SIG-M5 treated with dmso at 0.1 percent for 504 hours (cell line): ENCODE measurements around the gene MFNG.

Source experiments
- DNase-seq: peaks from one replicate; lab custom pipeline; 2025; ENCODE audit not compliant: unreplicated experiment; lab: John Stamatoyannopoulos, UW

The MFNG gene

GRCh38 chr22:37453696-37454095, 32.5 kb downstream of the MFNG start:
- no peak for DNase-seq

- DNase-seq, result no peak
Measured at GRCh38 chr22:37451218-37451617, 35.0 kb downstream of the MFNG start.

GRCh38 chr22:37449331-37450001, 36.7 kb downstream of the MFNG start:
- DNase-seq, result peak; percentile 37

GRCh38 chr22:37448516-37449127, 37.6 kb downstream of the MFNG start:
- no peak for DNase-seq

GRCh38 chr22:37445501-37445900, 40.7 kb downstream of the MFNG start:
- DNase-seq, result no peak

- no peak for DNase-seq
Measured at GRCh38 chr22:37443977-37444376, 42.2 kb downstream of the MFNG start.

GRCh38 chr22:37443086-37443485, 43.1 kb downstream of the MFNG start:
- DNase-seq, result no peak

GRCh38 chr22:37442537-37442936, 43.6 kb downstream of the MFNG start:
- DNase-seq, result peak; percentile 18

GRCh38 chr22:37442135-37442534, 44.0 kb downstream of the MFNG start:
- no peak for DNase-seq

GRCh38 chr22:37440875-37441274, 45.3 kb downstream of the MFNG start:
- DNase-seq, result no peak

GRCh38 chr22:37439347-37439746, 46.8 kb downstream of the MFNG start:
- DNase-seq, result no peak

- no peak for DNase-seq
Measured at GRCh38 chr22:37435970-37436603, 50.1 kb downstream of the MFNG start.

- no peak for DNase-seq
Measured at GRCh38 chr22:37433786-37434185, 52.4 kb downstream of the MFNG start.

- DNase-seq, result no peak
Measured at GRCh38 chr22:37432708-37433054, 53.5 kb downstream of the MFNG start.

- DNase-seq, result peak; percentile 82
Measured at GRCh38 chr22:37431801-37432707, 54.1 kb downstream of the MFNG start.

- no peak for DNase-seq
Measured at GRCh38 chr22:37431366-37431765, 54.8 kb downstream of the MFNG start.

GRCh38 chr22:37430941-37431340, 55.2 kb downstream of the MFNG start:
- DNase-seq, result no peak

GRCh38 chr22:37428649-37429586, 57.3 kb downstream of the MFNG start:
- DNase-seq, result peak; percentile 17

GRCh38 chr22:37427711-37428635, 58.2 kb downstream of the MFNG start:
- no peak for DNase-seq
